ENCODE results near the gene KLHDC4.

DNA sequence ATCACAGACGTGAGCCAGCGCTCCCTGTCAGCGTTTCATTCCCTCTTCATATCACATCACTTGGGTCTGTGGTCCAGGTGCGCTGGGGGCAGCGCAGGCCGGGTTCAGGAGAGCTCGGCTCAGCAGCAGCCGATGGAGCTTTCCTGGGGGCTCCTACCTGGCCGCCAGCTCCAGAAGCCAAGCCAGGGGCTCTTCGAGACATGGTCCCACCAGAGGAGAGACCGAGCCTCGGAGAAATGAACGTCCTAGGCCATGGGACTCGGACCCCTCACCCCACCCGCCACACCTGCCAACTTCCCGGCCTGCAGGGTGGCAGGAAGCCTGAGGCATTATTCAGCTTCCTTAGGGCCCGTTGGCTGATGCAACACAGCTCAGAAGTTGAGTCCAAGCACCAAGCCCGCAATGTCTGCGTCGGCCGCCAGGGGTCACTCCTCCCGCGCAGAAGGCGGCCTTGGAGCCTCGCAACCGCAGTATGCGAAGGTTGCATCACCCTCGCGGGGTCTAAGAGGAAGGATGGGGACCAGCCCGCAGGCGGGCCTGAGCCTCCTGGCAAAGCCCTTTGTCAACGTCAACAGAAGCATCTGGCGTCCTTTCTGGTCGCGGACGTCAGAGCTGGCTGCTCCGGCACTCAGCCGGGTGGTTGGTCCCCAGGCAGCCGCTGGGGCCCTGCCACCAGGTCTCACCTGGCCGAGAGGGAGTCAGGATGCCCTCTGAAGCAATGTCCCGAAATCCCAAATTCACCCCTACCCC is 13.2 kb upstream of the KLHDC4 start:
- TF ChIP-seq CTCF (IDR thresholded peaks at IDR 0.05), result peak; percentile 89 to 94 (median 92)
- TF ChIP-seq POLR2A (IDR thresholded peaks at IDR 0.05), result no peak
